ENCODE data around the gene FOXG1. TPM values are rescaled to one million over a fixed set of nuclear protein-coding genes. Genes with fewer than 3 reads are reported as not detected.

FOXG1 gene
- total RNA-seq, 1 donor from 2014 or later, result 0.18 TPM

DNA sequence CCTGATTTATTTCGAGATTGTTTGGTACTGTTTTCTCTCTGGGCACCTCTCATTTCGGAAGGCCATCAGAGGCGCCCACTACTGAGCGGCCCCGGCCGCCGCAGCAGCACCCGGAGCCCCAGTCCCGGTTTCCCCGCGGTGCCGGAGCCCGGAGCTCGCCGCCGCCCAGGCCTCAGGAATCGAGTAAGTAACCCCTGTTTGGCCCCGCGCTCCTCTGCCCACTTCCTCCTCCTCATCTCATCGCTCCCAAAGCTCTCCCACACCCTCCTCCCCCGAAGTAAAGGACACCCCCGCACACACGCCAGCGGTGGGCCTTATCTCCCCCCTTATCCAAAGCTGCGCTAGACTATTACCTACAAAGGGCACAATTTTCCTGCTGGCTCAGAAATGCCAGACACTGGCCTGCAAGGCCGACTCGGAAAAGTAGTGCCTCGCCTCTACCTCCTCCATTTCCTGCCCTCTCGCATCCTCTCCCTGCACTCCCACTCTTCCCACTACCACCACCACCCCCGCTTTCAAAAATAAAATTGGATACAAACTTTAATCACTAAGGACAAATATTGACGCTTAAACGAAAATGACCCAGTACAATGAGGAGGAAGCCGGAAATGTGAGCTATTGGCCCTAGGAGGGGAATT lies 637 bp upstream of the FOXG1 start:
- no peak for DNase-seq (ENCODE audit: low read depth)
- Mint-ChIP-seq H3K27me3 (ENCODE audit: low read depth, unreplicated experiment) (peaks cover 75% of the 10 kb centered on the region), H3K4me1 (ENCODE audit: low read depth, unreplicated experiment) (peaks cover 2% of the 10 kb centered on the region), H3K4me3 (ENCODE audit: unreplicated experiment) (peak overlapping the region; percentile 81), H3K9me3 (ENCODE audit: unreplicated experiment) (peaks cover 26% of the 10 kb centered on the region), H3K36me3 (ENCODE audit: low read depth, unreplicated experiment) (no peaks in the 10 kb centered on the region), H3K27ac (ENCODE audit: unreplicated experiment) (peak overlapping the region; percentile 80)
- peaks cover 10% of the 10 kb centered on the region for H4K20me1 ChIP-seq (ENCODE audit: insufficient read depth, low read length)
- TF ChIP-seq EZH2 (IDR thresholded peaks at IDR 0.05; ENCODE audit: insufficient read depth, low read length) (peak; percentile 63), CTCF (IDR thresholded peaks at IDR 0.05; ENCODE audit: insufficient read depth, low read depth, low read length) (no peak)
- peaks cover 81% of the 10 kb centered on the region for H3K79me2 ChIP-seq (ENCODE audit: insufficient read depth, low read length)
- peaks cover 72% of the 10 kb centered on the region for H3K27me3 ChIP-seq (ENCODE audit: insufficient read depth, low read length)
- H3K9me3 ChIP-seq (ENCODE audit: insufficient read depth, low read depth, low read length), result no peaks in the 10 kb centered on the region
- peak overlapping the region; percentile 78 for H3K9ac ChIP-seq (ENCODE audit: low read length)
- FAIRE-seq, result no peak
- peak overlapping the region; percentile 51 for H2AFZ ChIP-seq (ENCODE audit: low read depth, low read length)
- H3K4me3 ChIP-seq (ENCODE audit: insufficient read depth, low read depth, low read length), result peak overlapping the region; percentile 59
- H3K4me1 ChIP-seq (ENCODE audit: insufficient read depth, low read length), result peaks cover 3% of the 10 kb centered on the region
- H3K4me2 ChIP-seq (ENCODE audit: low read length), result peak overlapping the region; percentile 86
- H3K36me3 ChIP-seq (ENCODE audit: insufficient read depth, low read length), result no peaks in the 10 kb centered on the region
- H3K27ac ChIP-seq (ENCODE audit: low read depth, low read length), result peak overlapping the region; percentile 41

DNA sequence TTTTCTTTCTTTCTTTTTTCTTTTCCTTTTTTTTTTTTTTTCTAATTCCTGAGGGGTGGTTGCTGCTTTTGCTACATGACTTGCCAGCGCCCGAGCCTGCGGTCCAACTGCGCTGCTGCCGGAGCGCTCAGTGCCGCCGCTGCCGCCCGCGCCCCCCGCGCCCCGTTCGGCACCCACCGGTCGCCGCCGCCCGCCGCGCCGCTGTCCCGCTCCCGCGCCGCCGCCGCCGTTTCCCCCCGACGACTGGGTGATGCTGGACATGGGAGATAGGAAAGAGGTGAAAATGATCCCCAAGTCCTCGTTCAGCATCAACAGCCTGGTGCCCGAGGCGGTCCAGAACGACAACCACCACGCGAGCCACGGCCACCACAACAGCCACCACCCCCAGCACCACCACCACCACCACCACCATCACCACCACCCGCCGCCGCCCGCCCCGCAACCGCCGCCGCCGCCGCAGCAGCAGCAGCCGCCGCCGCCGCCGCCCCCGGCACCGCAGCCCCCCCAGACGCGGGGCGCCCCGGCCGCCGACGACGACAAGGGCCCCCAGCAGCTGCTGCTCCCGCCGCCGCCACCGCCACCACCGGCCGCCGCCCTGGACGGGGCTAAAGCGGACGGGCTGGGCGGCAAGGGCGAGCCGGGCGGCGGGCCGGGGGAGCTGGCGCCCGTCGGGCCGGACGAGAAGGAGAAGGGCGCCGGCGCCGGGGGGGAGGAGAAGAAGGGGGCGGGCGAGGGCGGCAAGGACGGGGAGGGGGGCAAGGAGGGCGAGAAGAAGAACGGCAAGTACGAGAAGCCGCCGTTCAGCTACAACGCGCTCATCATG lies 654 bp downstream of the FOXG1 start:
- Histone ChIP-seq H3K27ac (ENCODE audit: low read depth, low read length) (no peak overlapping the region), H4K20me1 (ENCODE audit: insufficient read depth, low read length) (peaks cover 10% of the 10 kb centered on the region), H3K9ac (ENCODE audit: low read length) (peak overlapping the region; percentile 81), H3K79me2 (ENCODE audit: insufficient read depth, low read length) (peaks cover 81% of the 10 kb centered on the region), H2AFZ (ENCODE audit: low read depth, low read length) (peak overlapping the region; percentile 62), H3K4me1 (ENCODE audit: insufficient read depth, low read length) (no peaks in the 10 kb centered on the region), H3K36me3 (ENCODE audit: insufficient read depth, low read length) (no peaks in the 10 kb centered on the region), H3K4me2 (ENCODE audit: low read length) (peak overlapping the region; percentile 34), H3K27me3 (ENCODE audit: insufficient read depth, low read length) (peaks cover 66% of the 10 kb centered on the region), H3K4me3 (ENCODE audit: insufficient read depth, low read depth, low read length) (peak overlapping the region; percentile 48), H3K9me3 (ENCODE audit: insufficient read depth, low read depth, low read length) (no peaks in the 10 kb centered on the region)
- H3K4me1 Mint-ChIP-seq (ENCODE audit: low read depth, unreplicated experiment), result peaks cover 2% of the 10 kb centered on the region
- no peak overlapping the region for H3K27ac Mint-ChIP-seq (ENCODE audit: unreplicated experiment)
- no peak overlapping the region for H3K4me3 Mint-ChIP-seq (ENCODE audit: unreplicated experiment)
- H3K9me3 Mint-ChIP-seq (ENCODE audit: unreplicated experiment), result peaks cover 15% of the 10 kb centered on the region
- DNase-seq (ENCODE audit: low read depth) (no peak), FAIRE-seq (no peak)
- no peaks in the 10 kb centered on the region for H3K36me3 Mint-ChIP-seq (ENCODE audit: low read depth, unreplicated experiment)
- TF ChIP-seq CTCF (IDR thresholded peaks at IDR 0.05; ENCODE audit: insufficient read depth, low read depth, low read length), result no peak
- no peak for TF ChIP-seq EZH2 (IDR thresholded peaks at IDR 0.05; ENCODE audit: insufficient read depth, low read length)
- H3K27me3 Mint-ChIP-seq (ENCODE audit: low read depth, unreplicated experiment), result peaks cover 74% of the 10 kb centered on the region

All from astrocyte (in vitro differentiated cells and primary cell).